Measurements from ENCODE around the gene ZNF784.

GRCh38 chr19:55654323-55654867 is 30.0 kb upstream of the ZNF784 start:
- TF ChIP-seq BACH2 (CRISPR knock-in tag; IDR thresholded peaks at IDR 0.05; ENCODE audit: borderline replicate concordance) (no peak), TSHZ2 (CRISPR knock-in tag; IDR thresholded peaks at IDR 0.05) (no peak), SNAI2 (CRISPR knock-in tag; IDR thresholded peaks at IDR 0.05) (no peak), ZFP30 (CRISPR knock-in tag; IDR thresholded peaks at IDR 0.05) (no peak), ESRRG (CRISPR knock-in tag; IDR thresholded peaks at IDR 0.05) (no peak), ZNF70 (CRISPR knock-in tag; IDR thresholded peaks at IDR 0.05) (no peak)
